Activated CD4-positive, alpha-beta T cell treated with anti-CD3 and anti-CD28 coated beads for 4 hours (primary cell): Measurements from ENCODE around the gene ITGBL1.

Experiments used
- DNase-seq, 2 donors: peaks; one replicate each; pipeline ENCODE4 v3.0.0-alpha.2; 2020

ITGBL1 gene

GRCh38 chr13:101452519-101453485, at the start of gene ITGBL1:
ITGBL1 (plus strand) TSS chr13:101452675; CDS start chr13:101452834, 159 bp downstream.
- no peak for DNase-seq

GRCh38 chr13:101406791-101407190, 45.7 kb upstream of the ITGBL1 start:
- DNase-seq = no peak

GRCh38 chr13:101408154-101408553, 44.3 kb upstream of the ITGBL1 start:
- DNase-seq = no peak

- no peak for DNase-seq
Observed at GRCh38 chr13:101408992-101409656, 43.4 kb upstream of the ITGBL1 start.

GRCh38 chr13:101412076-101412475, 40.4 kb upstream of the ITGBL1 start:
- DNase-seq = no peak

- DNase-seq = no peak
Observed at GRCh38 chr13:101415358-101416174, 36.9 kb upstream of the ITGBL1 start.

- no peak for DNase-seq
Observed at GRCh38 chr13:101416181-101417042, 36.1 kb upstream of the ITGBL1 start, which contains the start of gene NALCN. NALCN (minus strand) TSS chr13:101416508; CDS start chr13:101399126, 17,382 bp downstream.

GRCh38 chr13:101417043-101417406, 35.5 kb upstream of the ITGBL1 start:
- DNase-seq = no peak

- DNase-seq = no peak
Observed at GRCh38 chr13:101417501-101417900, 35.0 kb upstream of the ITGBL1 start.

GRCh38 chr13:101423872-101424271, 28.6 kb upstream of the ITGBL1 start:
- DNase-seq = no peak

GRCh38 chr13:101424381-101425155, 27.9 kb upstream of the ITGBL1 start:
- no peak for DNase-seq

- no peak for DNase-seq
Observed at GRCh38 chr13:101425156-101425471, 27.4 kb upstream of the ITGBL1 start.

GRCh38 chr13:101425623-101426022, 26.9 kb upstream of the ITGBL1 start:
- no peak for DNase-seq

- no peak for DNase-seq
Observed at GRCh38 chr13:101429733-101430132, 22.7 kb upstream of the ITGBL1 start.

- DNase-seq = no peak
Observed at GRCh38 chr13:101433895-101434294, 18.6 kb upstream of the ITGBL1 start.

- DNase-seq = no peak
Observed at GRCh38 chr13:101434486-101434885, 18.0 kb upstream of the ITGBL1 start.

GRCh38 chr13:101447852-101448251, 4.6 kb upstream of the ITGBL1 start:
- DNase-seq = no peak

- DNase-seq = no peak
Observed at GRCh38 chr13:101449790-101450748, 2.4 kb upstream of the ITGBL1 start.

GRCh38 chr13:101450749-101451130, 1.7 kb upstream of the ITGBL1 start:
- DNase-seq = no peak

GRCh38 chr13:101451641-101452040, 834 bp upstream of the ITGBL1 start:
- DNase-seq = no peak
